HG03175 (cell line): ENCODE measurements around the gene UPF2.
"Not testable (repeated sequence)": the region's sequence is repeated elsewhere in the genome, so short reads cannot be mapped to it uniquely, and the experiment has no call there.

Experiments used
- ATAC-seq: cut with Tn5 transposase; IDR thresholded peaks from one replicate; pipeline ENCODE4 v1.9.1; 2021; ENCODE audit warnings: mild to moderate bottlenecking, moderate library complexity; ENCODE audit not compliant: unreplicated experiment

The UPF2 gene

DNA sequence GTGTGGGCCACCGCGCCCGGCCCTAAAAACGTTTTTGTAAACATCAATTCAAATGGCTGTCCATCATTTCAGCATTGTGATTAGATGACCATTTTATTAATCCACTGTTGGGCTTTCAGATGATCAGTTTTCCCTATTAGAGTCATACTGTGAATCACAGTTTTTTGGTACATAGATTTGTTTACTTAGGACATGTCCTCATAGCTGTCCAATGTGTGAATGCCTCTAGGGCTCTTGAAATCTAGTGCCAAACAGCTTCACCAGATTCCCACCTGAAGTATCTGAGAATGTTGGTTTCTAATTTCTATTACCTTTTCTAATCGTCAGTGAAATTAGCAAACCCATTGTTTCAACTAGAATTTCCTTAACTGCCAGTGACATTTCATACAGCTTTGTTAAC, 66.8 kb downstream of the UPF2 start:
- no peak for ATAC-seq

DNA sequence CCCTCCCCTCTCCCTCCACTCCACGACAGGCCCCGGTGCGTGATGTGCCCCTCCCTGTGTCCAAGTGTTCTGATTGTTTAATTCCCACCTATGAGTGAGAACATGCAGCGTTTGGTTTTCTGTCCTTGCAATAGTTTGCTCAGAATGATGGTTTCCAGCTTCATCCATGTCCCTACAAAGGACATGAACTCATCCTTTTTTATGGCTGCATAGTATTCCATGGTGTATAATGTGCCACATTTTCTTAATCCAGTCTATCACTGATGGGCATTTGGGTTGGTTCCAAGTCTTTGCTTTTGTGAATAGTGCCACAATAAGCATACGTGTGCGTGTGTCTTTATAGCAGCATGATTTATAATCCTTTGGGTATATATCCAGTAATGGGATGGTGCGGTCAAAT, 70.1 kb downstream of the UPF2 start:
- ATAC-seq = not testable (repeated sequence)

DNA sequence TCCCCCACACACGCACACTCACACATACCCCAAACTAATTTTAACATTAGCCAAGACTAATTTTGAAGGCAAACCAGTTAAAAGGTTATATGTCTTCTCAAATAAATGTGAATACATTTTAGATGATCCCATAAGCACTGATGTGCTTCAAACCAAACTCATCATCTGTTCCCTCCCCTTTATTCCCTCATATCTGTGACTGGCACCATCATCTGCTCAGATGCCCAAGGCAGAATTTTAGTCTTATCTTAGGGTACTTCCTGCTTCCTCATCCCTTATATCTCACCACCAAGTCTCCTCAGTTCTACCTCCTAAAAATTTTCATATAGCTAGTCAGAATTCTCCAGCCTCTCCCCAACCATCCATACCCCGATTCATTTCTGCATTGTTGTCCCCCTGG, 80.4 kb downstream of the UPF2 start:
- no peak for ATAC-seq

DNA sequence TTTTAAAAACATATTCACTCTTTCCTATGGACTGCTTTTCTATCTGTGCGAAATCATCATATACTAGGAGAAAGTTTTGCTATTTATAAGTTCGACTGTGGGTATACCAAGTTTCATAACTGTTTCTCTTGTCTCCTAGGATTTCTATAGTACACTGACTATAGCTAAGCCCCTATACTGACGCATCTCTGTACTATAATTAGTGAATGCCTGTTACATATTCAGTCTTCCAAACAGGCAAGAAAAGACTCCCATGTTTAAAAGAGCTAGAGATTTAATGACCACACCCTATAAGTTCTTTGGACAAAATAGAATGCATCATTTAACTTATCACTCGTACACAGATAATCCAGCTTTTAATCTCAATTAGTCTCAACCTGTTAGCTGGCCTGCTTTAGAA, 80.8 kb downstream of the UPF2 start:
- no peak for ATAC-seq

DNA sequence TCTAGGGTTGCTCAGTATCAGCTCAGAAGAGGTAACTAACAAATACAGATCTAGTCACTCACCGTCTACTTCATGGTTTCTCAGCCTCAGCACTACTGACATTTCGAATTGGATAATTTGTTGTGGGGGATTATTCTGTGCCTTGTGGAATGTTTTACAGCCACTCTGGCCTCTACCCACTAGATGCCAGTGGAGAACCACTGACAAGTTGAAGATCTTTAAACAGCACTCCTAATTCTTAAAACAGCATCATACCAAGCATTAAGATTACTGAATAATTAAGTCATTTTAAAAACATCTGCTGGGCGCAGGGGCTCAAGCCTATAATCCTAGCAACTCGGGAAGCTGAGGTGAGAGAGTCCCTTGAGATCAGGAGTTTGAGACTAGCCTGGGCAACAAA, 82.6 kb downstream of the UPF2 start:
- ATAC-seq = no peak

DNA sequence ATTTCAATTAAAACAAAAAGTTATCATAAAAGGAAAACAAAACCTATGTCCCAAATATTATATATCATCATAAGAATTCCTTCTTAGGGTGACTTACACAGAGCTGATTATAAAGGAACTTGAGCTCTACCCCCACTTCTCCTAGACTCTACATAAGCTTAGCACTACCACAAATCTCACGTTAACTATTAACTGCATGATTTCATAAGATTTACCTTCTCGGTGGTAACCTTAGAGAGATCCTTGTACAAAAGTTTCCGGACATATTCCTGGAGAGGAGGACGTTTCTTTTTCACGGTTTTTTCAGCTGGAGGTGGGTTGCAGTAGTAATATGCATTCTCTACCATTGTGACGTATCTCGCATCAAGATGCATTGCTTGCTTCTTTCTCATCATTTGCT, 83.7 kb downstream of the UPF2 start:
- no peak for ATAC-seq

DNA sequence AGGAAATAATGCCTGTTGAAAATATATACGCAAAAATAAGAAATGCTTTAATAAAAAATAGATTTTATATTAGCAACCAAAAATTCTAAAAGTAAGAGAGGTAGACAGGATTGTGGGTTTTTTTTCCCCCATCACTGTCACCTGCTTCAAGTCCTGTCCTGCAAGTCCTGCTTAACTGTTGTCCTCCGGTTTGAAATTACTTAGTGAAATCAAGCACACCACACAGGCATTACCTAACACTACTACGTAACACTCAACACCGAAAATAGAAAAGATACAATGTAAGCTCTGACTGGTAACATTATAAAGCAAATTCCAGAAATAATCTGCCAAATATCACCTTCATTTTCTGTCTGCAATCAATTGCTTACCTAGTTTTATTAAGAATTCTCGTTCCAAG, 90.9 kb downstream of the UPF2 start:
- ATAC-seq = no peak

DNA sequence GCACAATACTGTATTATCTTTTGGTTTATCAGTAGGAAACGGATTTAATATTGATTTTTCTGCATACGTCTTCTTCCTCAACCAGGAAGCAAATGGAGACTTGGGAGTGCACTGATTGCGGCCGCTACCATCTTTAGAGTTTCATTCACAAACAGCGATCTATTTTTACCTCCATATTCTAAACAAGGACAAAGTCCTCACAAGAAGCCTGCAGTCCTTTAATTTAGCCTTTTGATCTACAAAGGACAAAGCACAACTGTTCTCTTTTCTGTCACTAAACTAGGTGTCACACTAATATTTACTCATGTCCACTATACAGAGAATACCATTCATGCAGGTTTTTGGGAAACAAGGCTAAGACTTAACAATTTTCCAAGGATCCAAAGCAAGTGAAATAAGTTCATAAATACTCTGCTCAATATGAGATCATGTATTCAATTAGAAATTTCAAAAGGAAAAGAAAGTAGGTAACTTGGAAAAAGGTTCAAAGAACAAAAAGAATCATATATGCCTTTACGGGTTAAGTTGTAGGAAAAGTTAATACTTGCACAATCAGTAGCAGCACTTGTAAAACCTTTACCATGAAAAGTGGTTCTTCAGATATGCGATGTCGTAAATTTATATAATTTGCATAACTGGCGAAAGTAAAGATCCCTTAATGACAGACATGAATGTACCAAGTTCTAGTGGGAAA, 92.1 kb downstream of the UPF2 start:
- ATAC-seq = no peak

DNA sequence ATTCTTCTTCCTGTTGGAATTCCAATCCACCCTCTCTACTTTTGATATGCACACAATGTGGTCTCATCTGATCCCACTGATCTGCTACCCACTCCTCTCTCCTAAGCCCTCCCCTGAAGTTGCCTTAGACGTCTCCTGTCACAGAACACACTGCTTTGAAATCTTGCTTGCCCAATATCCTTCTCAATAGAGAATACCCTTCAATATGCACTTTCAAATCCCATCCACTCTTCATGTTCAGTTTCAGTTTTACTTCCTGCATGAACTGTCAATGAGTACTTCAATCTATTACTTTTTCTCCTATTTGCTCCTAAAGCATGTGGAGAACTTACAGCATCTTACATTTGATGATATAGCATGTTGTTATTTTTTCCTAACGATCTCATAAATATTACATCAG, 93.5 kb downstream of the UPF2 start:
- ATAC-seq = no peak

DNA sequence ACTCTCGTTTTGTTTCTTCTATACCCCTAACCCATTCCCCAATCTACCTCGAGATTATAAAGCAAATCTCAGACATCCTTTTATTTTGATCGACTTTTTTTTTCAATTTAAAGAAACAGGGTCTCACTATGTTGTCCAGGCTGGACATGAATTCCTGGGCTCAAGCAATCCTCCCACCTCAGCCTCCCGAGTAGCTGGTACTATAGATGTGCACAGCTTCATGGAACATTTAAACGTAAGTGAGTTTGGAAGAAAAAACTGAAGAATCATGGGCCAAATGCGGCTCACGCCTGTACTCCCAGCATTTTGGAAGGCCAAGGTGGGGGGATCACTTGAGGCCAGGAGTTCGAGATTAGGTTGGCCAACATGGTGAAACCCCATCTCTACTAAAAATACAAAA, 96.0 kb downstream of the UPF2 start:
- no peak for ATAC-seq

DNA sequence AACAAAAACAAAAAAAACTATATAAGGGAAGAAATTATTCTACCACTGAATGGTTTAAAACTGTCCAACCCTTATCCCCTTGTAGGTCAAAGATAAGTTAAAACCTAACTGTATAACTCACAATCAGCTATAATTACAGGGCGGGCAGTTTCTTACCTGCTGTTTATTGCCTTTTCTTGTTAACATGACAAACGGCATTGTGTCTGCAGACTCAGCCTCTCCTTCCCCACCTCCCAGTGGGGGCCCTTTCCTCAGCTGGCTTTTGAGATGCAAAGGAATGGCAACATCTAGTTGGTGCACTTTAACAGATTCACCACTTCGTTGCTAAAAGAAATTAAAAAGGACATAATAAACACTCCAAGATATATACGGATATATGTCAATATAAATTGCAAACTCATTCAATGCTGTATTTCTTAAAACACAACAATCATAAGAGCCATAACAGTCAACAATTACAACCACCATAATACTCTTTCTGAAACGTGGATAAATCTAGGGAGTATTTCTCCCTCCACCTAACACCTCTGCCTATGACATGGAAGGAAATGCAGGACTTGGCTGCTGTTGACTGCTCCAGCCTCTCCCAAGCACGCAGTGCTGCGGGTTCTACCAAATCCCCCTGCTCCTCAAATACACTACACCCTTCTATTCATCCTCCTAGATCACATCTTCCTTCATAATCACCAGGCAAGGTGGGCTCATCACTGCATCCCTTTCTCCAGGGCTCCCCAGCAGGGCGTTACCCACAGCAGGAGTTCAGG, 106.0 kb downstream of the UPF2 start:
- no peak for ATAC-seq

DNA sequence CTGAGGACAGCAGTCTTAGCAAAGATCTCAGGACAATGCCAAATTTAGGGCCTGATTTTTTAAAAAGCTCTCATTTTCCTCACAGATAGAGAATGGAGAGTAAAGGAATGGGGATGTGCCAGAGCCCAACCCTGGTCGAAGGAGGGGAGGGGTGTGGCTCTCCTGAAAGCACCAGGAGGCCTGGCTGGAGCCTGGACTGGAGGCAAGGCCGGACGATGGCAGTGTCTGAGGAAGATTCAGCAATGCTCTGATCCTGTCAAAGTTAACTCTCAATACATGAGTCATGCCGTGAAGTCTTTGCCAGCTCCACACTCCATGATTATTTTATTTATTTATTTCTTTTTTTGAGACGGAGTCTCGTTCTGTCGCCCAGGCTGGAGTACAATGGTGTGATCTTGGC, 108.3 kb downstream of the UPF2 start:
- no peak for ATAC-seq

DNA sequence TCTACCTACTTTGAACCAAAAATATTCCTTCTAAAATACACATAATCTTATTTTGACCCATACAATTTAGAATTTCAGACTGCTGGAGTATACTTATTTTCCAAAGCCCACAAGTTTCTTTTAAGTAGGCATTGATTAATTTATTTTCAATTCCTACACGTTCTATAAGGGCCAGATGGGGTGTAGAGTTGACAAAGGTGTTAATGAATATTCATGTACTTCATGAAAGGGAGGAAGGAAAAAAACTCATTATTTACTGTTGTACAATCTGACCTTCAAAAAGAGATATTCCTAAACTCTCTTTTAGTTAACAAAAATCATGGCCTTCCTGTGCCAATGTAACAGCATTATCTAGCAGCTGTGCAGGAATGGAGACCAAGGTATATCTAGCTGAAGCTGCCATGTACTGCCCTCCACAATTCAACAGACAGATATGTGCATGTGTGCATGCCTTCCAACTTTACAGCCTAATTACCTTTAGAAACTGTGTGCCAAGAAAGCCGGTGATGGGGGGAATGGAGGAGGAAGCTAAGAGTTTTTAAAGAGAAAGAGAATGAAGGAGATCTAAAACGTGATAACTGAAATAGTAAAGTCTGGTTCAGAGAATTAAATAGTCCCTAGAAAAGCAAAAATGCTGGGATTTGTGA, 108.9 kb downstream of the UPF2 start:
- ATAC-seq = no peak

DNA sequence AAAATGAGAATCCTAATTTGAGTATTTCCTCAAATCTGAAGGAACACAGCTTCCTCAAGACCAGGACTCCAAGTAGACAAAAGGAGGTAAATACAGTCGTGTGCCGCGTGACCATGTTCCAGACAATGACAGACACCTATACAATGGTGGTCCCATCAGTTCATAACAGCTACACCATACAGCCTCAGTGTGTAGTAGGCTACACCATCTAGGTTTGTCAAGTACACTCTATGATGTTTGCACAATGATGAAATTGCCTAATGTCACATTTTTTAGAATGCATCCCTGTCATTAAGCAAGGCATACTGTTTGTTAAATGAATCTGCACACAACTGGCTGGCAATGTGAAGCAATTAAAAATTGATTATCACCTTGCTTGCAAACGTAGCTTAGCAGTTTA, 111.6 kb downstream of the UPF2 start:
- no peak for ATAC-seq

DNA sequence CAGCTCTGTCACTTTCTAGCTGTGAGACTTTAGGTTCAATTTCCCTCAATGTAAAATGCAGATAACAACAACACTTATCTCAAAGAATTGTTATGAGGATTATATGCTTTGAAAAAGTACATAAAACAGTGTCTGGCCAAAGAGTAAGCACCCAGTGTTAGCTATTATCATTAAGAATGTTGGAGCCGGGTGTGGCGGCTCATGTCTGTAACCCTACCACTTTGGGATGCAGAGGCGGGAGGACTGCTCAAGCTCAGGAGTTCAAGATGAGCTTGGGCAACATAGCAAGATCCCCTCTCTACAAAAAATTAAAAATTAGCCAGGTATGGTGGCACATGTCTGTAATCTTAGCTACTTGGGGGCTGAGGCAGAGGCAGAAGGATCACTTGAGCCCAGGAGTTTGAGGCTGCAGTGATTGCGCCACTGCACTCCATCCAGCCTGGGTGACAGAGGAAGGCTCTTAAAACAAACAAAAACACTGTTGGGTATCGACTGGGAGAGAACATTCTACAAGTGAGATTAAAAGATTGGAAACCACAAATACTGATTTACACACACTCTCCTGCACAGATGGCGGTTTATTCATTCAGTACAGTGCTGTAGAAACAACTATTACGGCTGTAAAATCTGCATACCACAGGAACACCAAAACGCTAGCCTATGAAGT, 112.2 kb downstream of the UPF2 start:
- no peak for ATAC-seq

DNA sequence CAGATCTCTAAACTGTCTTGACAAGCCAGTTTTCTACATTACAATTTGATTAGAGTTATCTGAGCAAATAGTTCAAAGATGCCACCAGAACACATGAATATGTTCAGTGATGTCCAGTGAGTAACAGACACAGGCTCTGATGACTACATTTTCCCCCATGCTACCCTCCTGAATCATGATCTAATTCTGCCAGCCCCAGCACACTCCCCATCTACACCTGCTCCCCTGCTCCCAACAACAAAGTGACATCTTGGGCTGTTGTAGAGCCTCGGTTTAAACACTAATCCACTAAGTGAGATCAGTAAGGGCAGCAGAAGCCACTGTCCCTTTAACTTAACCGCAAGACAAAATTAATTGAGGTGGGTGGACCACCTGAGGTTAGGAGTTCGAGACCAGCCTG, 114.9 kb downstream of the UPF2 start:
- no peak for ATAC-seq

DNA sequence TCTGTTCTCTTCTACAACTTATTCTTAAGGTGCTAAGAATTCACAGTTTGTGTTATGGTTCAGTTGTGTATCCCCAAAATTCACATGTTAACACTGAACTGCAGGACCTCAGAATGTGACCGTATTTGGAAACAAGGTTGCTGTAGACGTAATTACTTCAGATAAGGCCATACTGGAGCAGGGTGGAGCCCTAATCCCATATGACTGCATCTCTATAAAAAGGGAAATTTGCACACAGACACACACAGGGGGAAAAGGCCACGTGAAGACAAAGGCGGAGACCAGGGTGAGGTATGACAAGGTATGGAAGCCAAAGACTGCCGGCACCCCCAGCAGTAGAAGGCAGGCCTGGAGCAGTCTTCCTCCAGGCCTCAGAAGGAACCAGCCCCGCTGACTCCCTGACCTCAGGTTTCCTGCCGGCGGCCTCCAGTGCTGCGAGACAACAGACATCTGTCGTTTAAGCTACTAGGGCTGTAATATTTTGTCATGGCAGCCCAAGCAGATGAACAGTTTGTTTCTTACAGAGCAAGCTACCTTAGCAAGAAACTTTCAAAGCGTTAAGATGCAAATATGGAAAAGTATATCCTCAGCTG, 120.7 kb downstream of the UPF2 start:
- no peak for ATAC-seq

DNA sequence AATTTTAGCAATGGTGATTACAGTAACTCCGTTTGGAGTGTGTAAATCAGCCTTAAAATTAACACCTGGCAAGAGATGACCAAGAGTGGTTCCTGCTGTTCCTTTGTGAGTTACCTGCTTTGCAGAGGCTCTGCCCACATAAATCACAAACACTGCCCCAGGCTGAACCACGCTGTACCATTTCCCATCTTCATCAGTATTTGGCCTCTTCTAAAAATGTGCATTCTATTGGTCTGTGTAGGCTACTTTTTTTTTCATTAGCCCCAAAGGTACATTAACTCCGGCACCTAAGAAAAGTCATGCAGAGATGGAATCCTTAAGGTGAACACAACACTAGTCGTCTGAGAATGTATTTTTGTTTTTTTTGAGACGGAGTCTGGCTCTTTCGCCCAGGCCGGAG, 123.3 kb downstream of the UPF2 start:
- no peak for ATAC-seq

DNA sequence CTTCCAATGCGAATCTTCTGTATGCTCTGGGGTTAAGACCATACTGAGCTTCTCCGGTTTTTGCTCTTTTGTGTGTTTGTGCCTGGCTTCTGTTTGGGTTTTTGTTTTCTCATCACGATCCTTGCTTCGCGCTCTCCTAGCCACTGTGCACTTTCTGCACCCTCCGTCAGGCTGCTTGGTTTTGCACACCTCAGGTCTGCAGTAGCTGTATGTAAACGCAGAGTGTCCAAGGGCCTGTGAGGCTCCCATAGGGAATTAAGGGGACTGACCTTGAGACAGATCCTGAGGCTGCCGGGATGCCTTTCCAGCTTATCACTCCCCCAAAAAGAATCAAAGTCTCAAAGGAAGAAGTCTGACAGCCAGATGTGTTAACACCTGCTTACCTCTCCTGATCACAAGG, 124.2 kb downstream of the UPF2 start:
- ATAC-seq = no peak

DNA sequence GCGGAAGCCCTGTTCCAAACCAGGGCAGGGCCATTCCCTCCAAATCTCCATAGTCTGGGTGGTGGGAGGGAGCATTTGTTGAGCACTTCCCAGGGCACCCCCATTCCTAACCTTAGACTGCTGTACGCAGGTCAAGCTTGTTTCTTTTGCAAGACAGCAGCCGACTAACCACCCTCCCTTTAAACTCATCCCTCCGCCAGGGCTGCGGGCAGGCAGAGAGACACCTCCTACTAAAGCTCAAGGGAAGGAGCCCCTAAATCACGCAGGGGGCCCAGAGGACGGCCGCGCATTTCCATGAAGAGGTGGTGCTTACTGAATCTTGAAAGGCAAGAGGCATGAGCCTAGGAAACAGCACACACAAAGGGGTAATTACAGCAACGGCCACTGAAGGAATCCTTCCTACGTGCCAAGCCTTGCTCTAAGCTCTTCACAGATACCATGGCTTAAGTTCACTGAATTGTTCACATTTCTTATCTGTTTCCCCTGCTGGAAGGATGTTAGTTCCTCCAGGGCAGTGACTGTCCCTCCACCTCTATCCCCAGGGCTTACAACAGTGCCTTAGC, 129.4 kb downstream of the UPF2 start:
- ATAC-seq = no peak

DNA sequence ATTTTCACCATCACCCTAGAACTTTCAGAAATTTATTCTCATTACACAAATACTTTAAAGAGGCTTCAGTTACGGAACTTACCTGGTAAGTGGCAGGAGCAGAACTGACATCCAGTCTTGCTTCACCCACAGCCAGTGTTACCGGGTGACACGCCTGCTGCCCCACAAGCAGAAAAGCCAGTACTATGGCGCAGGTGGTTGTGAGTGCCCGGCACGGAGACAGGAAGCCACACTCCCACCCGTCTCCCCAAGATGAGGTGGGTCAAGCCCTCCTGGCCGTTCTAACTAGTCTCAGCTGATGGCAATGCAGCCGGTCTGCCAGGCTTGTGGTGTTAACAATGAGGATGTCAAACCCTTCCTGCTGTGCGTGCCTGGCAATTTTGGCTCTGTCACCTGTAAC, 132.5 kb downstream of the UPF2 start:
- ATAC-seq = no peak
